Keratinocyte (primary cell): ENCODE measurements around the gene ALAS2.

ENCODE experiments used
- CTCF ChIP-seq, 3 experiments: IDR thresholded peaks in 1 of 3; conservative IDR thresholded peaks in 1 of 3; optimal IDR thresholded peaks in 1 of 3; 2 replicates in 2 of 3; 3 replicates in 1 of 3; pipeline versions ENCODE3 to v1.5.1; 2011; ENCODE audit warnings: low read length in 3 of 3, mild to moderate bottlenecking in 3 of 3, moderate library complexity in 2 of 3, control low read depth in 1 of 3, inconsistent platforms in 1 of 3; ENCODE audit not compliant: insufficient read depth in 2 of 3; ENCODE audit errors: extremely low read depth in 1 of 3
- EZH2 ChIP-seq: IDR thresholded peaks from one replicate; pipeline ENCODE4 v1.6.1; 2012; ENCODE audit warnings: inconsistent platforms, mild to moderate bottlenecking, low read length, moderate library complexity

DNA sequence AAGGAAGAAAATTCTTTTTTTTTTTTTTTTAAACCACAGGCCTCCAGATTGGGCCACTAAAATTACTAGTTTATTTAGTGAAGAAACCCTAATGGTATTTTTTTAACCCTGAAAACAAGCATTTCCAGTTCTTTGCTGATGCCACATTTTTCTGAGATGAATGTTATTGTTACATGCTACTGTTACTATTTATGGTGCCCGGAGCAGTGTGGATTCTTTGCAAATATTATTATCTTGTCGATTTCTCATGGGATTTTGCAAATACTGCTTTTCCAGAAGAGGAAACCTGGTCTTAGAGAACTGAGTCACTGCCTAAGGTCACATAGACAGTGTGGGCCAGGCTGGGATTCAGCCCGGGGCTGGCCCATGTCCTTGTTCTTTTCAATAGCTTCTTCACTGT, 8.7 kb upstream of the ALAS2 start:
- TF ChIP-seq CTCF (optimal IDR thresholded peaks at IDR 0.05 in 1 of 3, IDR thresholded peaks at IDR 0.05 in 1 of 3, conservative IDR thresholded peaks at IDR 0.05 in 1 of 3; ENCODE audit: extremely low read depth in 1 of 3, insufficient read depth in 2 of 3, low read length in 3 of 3) (no peak), EZH2 (no peak)
